Measurements from ENCODE around the gene SSR4. TPM values are rescaled to one million over a fixed set of nuclear protein-coding genes. Genes with fewer than 3 reads are reported as not detected.

The SSR4 gene
- total and polyA plus RNA-seq, 2 of the 13 experiments (the other 11 are each of a cell fraction or from before 2014, with no cell fraction given) = 214 to 288 TPM

- no peak for TF ChIP-seq LCORL (IDR thresholded peaks at IDR 0.05)
- peak; percentile 46; the same call in 1 of the 2 replicates for TF ChIP-seq LCORL (CRISPR knock-in tag; IDR thresholded peaks at IDR 0.05)
- no peak for TF ChIP-seq SAFB2 (CRISPR knock-in tag; IDR thresholded peaks at IDR 0.05; ENCODE audit: borderline replicate concordance, low read depth)
- TF ChIP-seq CCDC6 (CRISPR knock-in tag; IDR thresholded peaks at IDR 0.05) = peak; percentile 75; the same call in 1 of the 2 replicates
- TF ChIP-seq HOMEZ (CRISPR knock-in tag; IDR thresholded peaks at IDR 0.05; ENCODE audit: low read depth) = no peak
- TF ChIP-seq ZNF605 (CRISPR knock-in tag; IDR thresholded peaks at IDR 0.05) = 0 out of 2 replicates have a peak, but pooled peaks have one; percentile 44
- TF ChIP-seq RXRA (CRISPR knock-in tag; IDR thresholded peaks at IDR 0.05) = peak; percentile 60; the same call in 1 of the 2 replicates
- no peak for TF ChIP-seq ZNF496 (CRISPR knock-in tag; IDR thresholded peaks at IDR 0.05; ENCODE audit: insufficient replicate concordance)
- TF ChIP-seq GMEB1 (CRISPR knock-in tag; IDR thresholded peaks at IDR 0.05; ENCODE audit: borderline replicate concordance) = peak; percentile 86
- TF ChIP-seq BATF2 (CRISPR knock-in tag; IDR thresholded peaks at IDR 0.05) = peak; percentile 45; the same call in 1 of the 2 replicates
- TF ChIP-seq PCBP1 (IDR thresholded peaks at IDR 0.05; ENCODE audit: borderline replicate concordance, low read depth, low read length) = no peak
- TF ChIP-seq ZNF710 (CRISPR knock-in tag; IDR thresholded peaks at IDR 0.05; ENCODE audit: borderline replicate concordance) = 0 out of 2 replicates have a peak, but pooled peaks have one; percentile 38
- peak; percentile 34; the same call in 1 of the 2 replicates for TF ChIP-seq TFDP2 (CRISPR knock-in tag; IDR thresholded peaks at IDR 0.05)
- TF ChIP-seq PRMT3 (CRISPR knock-in tag; IDR thresholded peaks at IDR 0.05; ENCODE audit: borderline replicate concordance, low read depth) = no peak
- peak; percentile 67; the same call in 1 of the 2 replicates for TF ChIP-seq TGIF2 (CRISPR knock-in tag; IDR thresholded peaks at IDR 0.05)
- no peak for TF ChIP-seq ZNF354B (CRISPR knock-in tag; IDR thresholded peaks at IDR 0.05)
- peak; percentile 54 for TF ChIP-seq DR1 (CRISPR knock-in tag; IDR thresholded peaks at IDR 0.05)
- TF ChIP-seq ZMAT5 (CRISPR knock-in tag; IDR thresholded peaks at IDR 0.05; ENCODE audit: borderline replicate concordance, low read depth) = no peak
- no peak for TF ChIP-seq STAT5B (CRISPR knock-in tag; IDR thresholded peaks at IDR 0.05)
- TF ChIP-seq FOSL2 (CRISPR knock-in tag; IDR thresholded peaks at IDR 0.05) = no peak; the same call in 1 of the 2 replicates
- peak; percentile 60 for TF ChIP-seq PHF20 (CRISPR knock-in tag; IDR thresholded peaks at IDR 0.05)
These were observed at the start of gene SSR4, which contains the start of gene IDH3G (continued) for GRCh38 chrX:153794018-153794896.
